Keratinocyte (primary cell): ENCODE data around the gene SIX6. TPM values are rescaled to one million over a fixed set of nuclear protein-coding genes. Genes with fewer than 3 reads are reported as not detected.

ENCODE experiments used
- DNase-seq: peaks from one replicate; pipeline ENCODE4 v3.0.0-alpha.2; 2011; ENCODE audit warnings: low read depth, missing footprints, low spot score
- FAIRE-seq: peaks from 2 replicates; lab custom pipeline; 2011; peaks lifted over from hg19 to GRCh38; lab: Jason Lieb, UNC
- H2AFZ ChIP-seq: 2 replicates; pipeline ENCODE4 v1.6.0; 2012; ENCODE audit warnings: low read length, control low read depth, inconsistent platforms; ENCODE audit not compliant: control insufficient read depth
- H3K27ac ChIP-seq: 2 replicates; pipeline ENCODE4 v1.5.1; 2011; ENCODE audit warnings: low read length; ENCODE audit not compliant: control insufficient read depth, insufficient read depth
- H3K27me3 ChIP-seq: 3 replicates; pipeline ENCODE4 v1.6.0; 2011; ENCODE audit warnings: low read length; ENCODE audit not compliant: control insufficient read depth, insufficient read depth; ENCODE audit errors: extremely low read depth
- H3K36me3 ChIP-seq, 2 experiments: 2 replicates in 1 of 2; 3 replicates in 1 of 2; pipeline ENCODE4 v1.5.1; 2011; ENCODE audit warnings: low read length in 2 of 2, mild to moderate bottlenecking in 1 of 2; ENCODE audit not compliant: control insufficient read depth in 2 of 2, insufficient read depth in 2 of 2; ENCODE audit errors: extremely low read depth in 1 of 2
- H3K4me1 ChIP-seq: 3 replicates; pipeline ENCODE4 v1.5.1; 2011; ENCODE audit warnings: low read length; ENCODE audit not compliant: control insufficient read depth, insufficient read depth; ENCODE audit errors: extremely low read depth
- H3K4me2 ChIP-seq: 3 replicates; pipeline ENCODE4 v1.6.0; 2011; ENCODE audit warnings: low read depth, low read length; ENCODE audit not compliant: control insufficient read depth, insufficient read depth; ENCODE audit errors: extremely low read depth
- H3K4me3 ChIP-seq, 3 experiments: fragments of 200-600 bp in 1 of 3; sonication (generic) in 1 of 3; 2 replicates in 2 of 3; 3 replicates in 1 of 3; pipeline ENCODE4 v1.5.1; 2011 to 2016; ENCODE audit warnings: low read length in 3 of 3, mild to moderate bottlenecking in 3 of 3, control low read depth in 2 of 3, inconsistent platforms in 1 of 3, low read depth in 1 of 3, mixed read lengths in 1 of 3, mixed run types in 1 of 3, moderate library complexity in 1 of 3; ENCODE audit not compliant: control insufficient read depth in 2 of 3, insufficient read depth in 2 of 3; ENCODE audit errors: extremely low read depth in 1 of 3
- H3K79me2 ChIP-seq: 2 replicates; pipeline ENCODE4 v1.6.0; 2012; ENCODE audit warnings: low read length; ENCODE audit not compliant: control insufficient read depth, insufficient read depth
- H3K9ac ChIP-seq: 3 replicates; pipeline ENCODE4 v1.6.0; 2011; ENCODE audit warnings: low read length; ENCODE audit not compliant: control insufficient read depth, insufficient read depth; ENCODE audit errors: extremely low read depth
- H3K9me1 ChIP-seq: 3 replicates; pipeline ENCODE4 v1.6.0; 2011; ENCODE audit warnings: low read length; ENCODE audit not compliant: control insufficient read depth, insufficient read depth; ENCODE audit errors: extremely low read depth
- H3K9me3 ChIP-seq: 2 replicates; pipeline ENCODE4 v1.5.1; 2012; ENCODE audit warnings: low read depth, low read length; ENCODE audit not compliant: control insufficient read depth
- H4K20me1 ChIP-seq: 3 replicates; pipeline ENCODE4 v1.6.0; 2011; ENCODE audit warnings: low read length; ENCODE audit not compliant: control insufficient read depth, insufficient read depth; ENCODE audit errors: extremely low read depth
- EZH2 ChIP-seq: IDR thresholded peaks from one replicate; pipeline ENCODE4 v1.6.1; 2012; ENCODE audit warnings: inconsistent platforms, mild to moderate bottlenecking, low read length, moderate library complexity
- dilution Hi-C: fragments of 300-500 bp; cut with MboI; formaldehyde crosslinking; loops from one replicate; pipeline ENCODE4 v1.7.0; 2020; ENCODE audit warnings: low sequenced_read_pairs; ENCODE audit not compliant: extremely low pct_ligation_motif_present
- polyA plus RNA-seq, 5 experiments: library from polyadenylated mRNA; depleted of rRNA in 3 of 5; stranded (reverse) in 3 of 5; stranded (forward) in 1 of 5; unstranded in 1 of 5; fragments of >200 nt; gene quantifications; 1 replicate in 1 of 5; 2 replicates in 3 of 5; 3 replicates in 1 of 5; pipeline versions ENCODE4 v1.2.1 to v1.2.3, GENCODE V29; 2011 to 2012; ENCODE audit warnings: missing spikeins in 2 of 5, low read depth in 1 of 5, low replicate concordance in 1 of 5
- TF ChIP-seq, protein P1 (sequence below), 3 experiments: IDR thresholded peaks in 1 of 3; conservative IDR thresholded peaks in 1 of 3; optimal IDR thresholded peaks in 1 of 3; 2 replicates in 2 of 3; 3 replicates in 1 of 3; pipeline versions ENCODE3 to v1.5.1; 2011; ENCODE audit warnings: low read length in 3 of 3, mild to moderate bottlenecking in 3 of 3, moderate library complexity in 2 of 3, control low read depth in 1 of 3, inconsistent platforms in 1 of 3; ENCODE audit not compliant: insufficient read depth in 2 of 3; ENCODE audit errors: extremely low read depth in 1 of 3

SIX6 gene
- polyA plus RNA-seq, 1 donor (not counting 4 experiments of a cell fraction or from before 2014, with no cell fraction given), result not detected

- dilution Hi-C loops, result no loop called here
- no peaks in the 10 kb centered on the region for H3K9me1 ChIP-seq
Observed at GRCh38 chr14:60532442-60532841, 23.5 kb downstream of the SIX6 start.

GRCh38 chr14:60537663-60538062, 28.7 kb downstream of the SIX6 start:
- Histone ChIP-seq H3K4me1 (peaks cover 4% of the 10 kb centered on the region), H3K27me3 (no peaks in the 10 kb centered on the region), H3K4me3 (no peak overlapping the region), H3K36me3 (no peaks in the 10 kb centered on the region), H2AFZ (no peak overlapping the region), H3K9ac (no peak overlapping the region), H3K79me2 (no peaks in the 10 kb centered on the region), H3K9me3 (no peaks in the 10 kb centered on the region), H3K9me1 (no peaks in the 10 kb centered on the region), H3K4me2 (no peak overlapping the region), H4K20me1 (no peaks in the 10 kb centered on the region), H3K27ac (no peak overlapping the region)
- FAIRE-seq (no peak), DNase-seq (no peak)
- dilution Hi-C loops, result no loop called here
- TF ChIP-seq, protein P1, sequence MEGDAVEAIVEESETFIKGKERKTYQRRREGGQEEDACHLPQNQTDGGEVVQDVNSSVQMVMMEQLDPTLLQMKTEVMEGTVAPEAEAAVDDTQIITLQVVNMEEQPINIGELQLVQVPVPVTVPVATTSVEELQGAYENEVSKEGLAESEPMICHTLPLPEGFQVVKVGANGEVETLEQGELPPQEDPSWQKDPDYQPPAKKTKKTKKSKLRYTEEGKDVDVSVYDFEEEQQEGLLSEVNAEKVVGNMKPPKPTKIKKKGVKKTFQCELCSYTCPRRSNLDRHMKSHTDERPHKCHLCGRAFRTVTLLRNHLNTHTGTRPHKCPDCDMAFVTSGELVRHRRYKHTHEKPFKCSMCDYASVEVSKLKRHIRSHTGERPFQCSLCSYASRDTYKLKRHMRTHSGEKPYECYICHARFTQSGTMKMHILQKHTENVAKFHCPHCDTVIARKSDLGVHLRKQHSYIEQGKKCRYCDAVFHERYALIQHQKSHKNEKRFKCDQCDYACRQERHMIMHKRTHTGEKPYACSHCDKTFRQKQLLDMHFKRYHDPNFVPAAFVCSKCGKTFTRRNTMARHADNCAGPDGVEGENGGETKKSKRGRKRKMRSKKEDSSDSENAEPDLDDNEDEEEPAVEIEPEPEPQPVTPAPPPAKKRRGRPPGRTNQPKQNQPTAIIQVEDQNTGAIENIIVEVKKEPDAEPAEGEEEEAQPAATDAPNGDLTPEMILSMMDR (optimal IDR thresholded peaks at IDR 0.05 in 1 of 3, IDR thresholded peaks at IDR 0.05 in 1 of 3, conservative IDR thresholded peaks at IDR 0.05 in 1 of 3; ENCODE audit: extremely low read depth in 1 of 3, insufficient read depth in 2 of 3, low read length in 3 of 3), result no peak
- no peak for TF ChIP-seq EZH2

More at GRCh38 chr14:60532442-60532841, 23.5 kb downstream of the SIX6 start:
- Histone ChIP-seq H3K9me3 (no peaks in the 10 kb centered on the region), H3K27me3 (no peaks in the 10 kb centered on the region), H4K20me1 (no peaks in the 10 kb centered on the region), H3K79me2 (no peaks in the 10 kb centered on the region), H3K36me3 (no peaks in the 10 kb centered on the region), H3K4me1 (peaks cover 8% of the 10 kb centered on the region), H3K27ac (no peak overlapping the region), H3K4me2 (peak overlapping the region; percentile 36), H3K9ac (no peak overlapping the region), H2AFZ (no peak overlapping the region), H3K4me3 (no peak overlapping the region)
- TF ChIP-seq, protein P1 (optimal IDR thresholded peaks at IDR 0.05 in 1 of 3, IDR thresholded peaks at IDR 0.05 in 1 of 3, conservative IDR thresholded peaks at IDR 0.05 in 1 of 3; ENCODE audit: extremely low read depth in 1 of 3, insufficient read depth in 2 of 3, low read length in 3 of 3), result no peak
- TF ChIP-seq EZH2, result no peak
- FAIRE-seq (peak; percentile 90), DNase-seq (peak; percentile 7)
